HL-60 (cell line): ENCODE data around the gene ANO7.

Source experiments
- DNase-seq, 2 experiments: peaks; one replicate each; pipeline ENCODE4 v3.0.0-alpha.2; 2010 to 2020; ENCODE audit warnings: low read depth in 1 of 2, low spot score in 1 of 2
- H3K27ac ChIP-seq: fragments of 250-450 bp; sonication (Bioruptor Pico); replicated peaks from 2 replicates; pipeline ENCODE4 v1.5.1; 2020; ENCODE audit warnings: mild to moderate bottlenecking, moderate library complexity
- H3K27me3 ChIP-seq: fragments of 250-450 bp; sonication (Bioruptor Pico); 2 replicates; pipeline ENCODE4 v1.5.1; 2021; ENCODE audit warnings: mild to moderate bottlenecking, moderate library complexity; ENCODE audit not compliant: insufficient read depth, poor library complexity, severe bottlenecking
- H3K4me3 ChIP-seq: replicated peaks from 2 replicates; pipeline ENCODE4 v1.5.1; 2011; ENCODE audit warnings: mild to moderate bottlenecking, control low read depth, low read length; ENCODE audit not compliant: insufficient read depth
- GABPA ChIP-seq: IDR thresholded peaks from 2 replicates; pipeline ENCODE4 v1.6.1; 2012; ENCODE audit warnings: low read depth
- POLR2AphosphoS5 ChIP-seq: IDR thresholded peaks from 2 replicates; pipeline ENCODE4 v1.6.1; 2012; ENCODE audit warnings: low read depth
- SPI1 ChIP-seq: IDR thresholded peaks from 2 replicates; pipeline ENCODE4 v1.6.1; 2012; ENCODE audit warnings: low read depth, mild to moderate bottlenecking, borderline replicate concordance
- TF ChIP-seq, protein P1 (sequence below): IDR thresholded peaks from 2 replicates; pipeline ENCODE4 v1.6.1; 2012; ENCODE audit warnings: low read depth; ENCODE audit not compliant: insufficient replicate concordance
- TF ChIP-seq, protein P2 (sequence below): IDR thresholded peaks from one replicate; pipeline ENCODE4 v1.5.1; 2011; ENCODE audit warnings: low read length, control low read depth, inconsistent platforms; ENCODE audit not compliant: insufficient read depth

ANO7 gene

DNA sequence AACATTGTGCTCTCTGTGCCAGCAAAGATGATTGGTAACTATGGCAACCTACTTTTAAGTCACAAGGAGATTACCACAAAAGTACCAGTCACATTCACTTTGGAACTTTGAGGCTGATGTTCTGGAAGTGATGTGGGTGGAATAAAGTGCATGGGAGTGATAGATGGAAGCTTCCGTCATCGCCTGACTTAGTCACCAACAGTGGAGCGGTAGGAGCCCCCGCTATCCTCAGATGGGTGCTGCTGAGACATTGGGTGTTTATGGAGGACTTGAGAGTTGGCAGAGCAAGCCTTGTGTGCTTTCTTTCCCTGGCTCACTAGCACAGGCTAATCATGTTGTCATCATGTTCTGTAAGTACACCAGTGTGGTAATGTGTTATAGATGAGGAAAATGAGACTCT is 33.6 kb upstream of the ANO7 start:
- Histone ChIP-seq H3K27me3 (no peaks in the 10 kb centered on the region), H3K27ac (no peak overlapping the region), H3K4me3 (no peak overlapping the region)
- TF ChIP-seq POLR2AphosphoS5 (no peak), SPI1 (no peak), GABPA (no peak)
- TF ChIP-seq, protein P1, sequence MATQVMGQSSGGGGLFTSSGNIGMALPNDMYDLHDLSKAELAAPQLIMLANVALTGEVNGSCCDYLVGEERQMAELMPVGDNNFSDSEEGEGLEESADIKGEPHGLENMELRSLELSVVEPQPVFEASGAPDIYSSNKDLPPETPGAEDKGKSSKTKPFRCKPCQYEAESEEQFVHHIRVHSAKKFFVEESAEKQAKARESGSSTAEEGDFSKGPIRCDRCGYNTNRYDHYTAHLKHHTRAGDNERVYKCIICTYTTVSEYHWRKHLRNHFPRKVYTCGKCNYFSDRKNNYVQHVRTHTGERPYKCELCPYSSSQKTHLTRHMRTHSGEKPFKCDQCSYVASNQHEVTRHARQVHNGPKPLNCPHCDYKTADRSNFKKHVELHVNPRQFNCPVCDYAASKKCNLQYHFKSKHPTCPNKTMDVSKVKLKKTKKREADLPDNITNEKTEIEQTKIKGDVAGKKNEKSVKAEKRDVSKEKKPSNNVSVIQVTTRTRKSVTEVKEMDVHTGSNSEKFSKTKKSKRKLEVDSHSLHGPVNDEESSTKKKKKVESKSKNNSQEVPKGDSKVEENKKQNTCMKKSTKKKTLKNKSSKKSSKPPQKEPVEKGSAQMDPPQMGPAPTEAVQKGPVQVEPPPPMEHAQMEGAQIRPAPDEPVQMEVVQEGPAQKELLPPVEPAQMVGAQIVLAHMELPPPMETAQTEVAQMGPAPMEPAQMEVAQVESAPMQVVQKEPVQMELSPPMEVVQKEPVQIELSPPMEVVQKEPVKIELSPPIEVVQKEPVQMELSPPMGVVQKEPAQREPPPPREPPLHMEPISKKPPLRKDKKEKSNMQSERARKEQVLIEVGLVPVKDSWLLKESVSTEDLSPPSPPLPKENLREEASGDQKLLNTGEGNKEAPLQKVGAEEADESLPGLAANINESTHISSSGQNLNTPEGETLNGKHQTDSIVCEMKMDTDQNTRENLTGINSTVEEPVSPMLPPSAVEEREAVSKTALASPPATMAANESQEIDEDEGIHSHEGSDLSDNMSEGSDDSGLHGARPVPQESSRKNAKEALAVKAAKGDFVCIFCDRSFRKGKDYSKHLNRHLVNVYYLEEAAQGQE: no peak
- TF ChIP-seq, protein P2, sequence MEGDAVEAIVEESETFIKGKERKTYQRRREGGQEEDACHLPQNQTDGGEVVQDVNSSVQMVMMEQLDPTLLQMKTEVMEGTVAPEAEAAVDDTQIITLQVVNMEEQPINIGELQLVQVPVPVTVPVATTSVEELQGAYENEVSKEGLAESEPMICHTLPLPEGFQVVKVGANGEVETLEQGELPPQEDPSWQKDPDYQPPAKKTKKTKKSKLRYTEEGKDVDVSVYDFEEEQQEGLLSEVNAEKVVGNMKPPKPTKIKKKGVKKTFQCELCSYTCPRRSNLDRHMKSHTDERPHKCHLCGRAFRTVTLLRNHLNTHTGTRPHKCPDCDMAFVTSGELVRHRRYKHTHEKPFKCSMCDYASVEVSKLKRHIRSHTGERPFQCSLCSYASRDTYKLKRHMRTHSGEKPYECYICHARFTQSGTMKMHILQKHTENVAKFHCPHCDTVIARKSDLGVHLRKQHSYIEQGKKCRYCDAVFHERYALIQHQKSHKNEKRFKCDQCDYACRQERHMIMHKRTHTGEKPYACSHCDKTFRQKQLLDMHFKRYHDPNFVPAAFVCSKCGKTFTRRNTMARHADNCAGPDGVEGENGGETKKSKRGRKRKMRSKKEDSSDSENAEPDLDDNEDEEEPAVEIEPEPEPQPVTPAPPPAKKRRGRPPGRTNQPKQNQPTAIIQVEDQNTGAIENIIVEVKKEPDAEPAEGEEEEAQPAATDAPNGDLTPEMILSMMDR: no peak
- no peak for DNase-seq

DNA sequence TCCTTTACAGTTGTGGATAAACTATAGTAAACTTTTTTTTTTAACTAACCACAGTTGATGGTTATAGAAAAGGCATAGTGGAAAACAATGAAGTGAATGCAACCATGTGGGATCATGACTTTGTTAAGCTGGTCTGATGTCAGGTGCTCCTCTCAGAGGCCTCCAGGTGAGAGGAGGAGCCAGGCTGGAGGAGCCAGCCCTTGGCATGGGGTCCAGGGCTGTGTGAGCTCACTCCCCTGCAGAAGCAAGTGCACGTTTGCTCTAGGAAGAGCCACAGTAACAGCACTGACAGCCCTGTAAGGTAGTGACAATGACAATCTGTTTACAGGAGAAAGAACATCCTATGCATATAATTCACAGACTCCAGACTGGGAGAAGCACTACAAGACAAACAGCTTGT is 32.5 kb upstream of the ANO7 start:
- H3K27ac ChIP-seq: no peak overlapping the region
- no peak overlapping the region for H3K4me3 ChIP-seq
- DNase-seq: no peak
- no peaks in the 10 kb centered on the region for H3K27me3 ChIP-seq
- no peak for TF ChIP-seq SPI1
- no peak for TF ChIP-seq POLR2AphosphoS5
- TF ChIP-seq, protein P2: no peak
- TF ChIP-seq, protein P1: no peak
- no peak for TF ChIP-seq GABPA

DNA sequence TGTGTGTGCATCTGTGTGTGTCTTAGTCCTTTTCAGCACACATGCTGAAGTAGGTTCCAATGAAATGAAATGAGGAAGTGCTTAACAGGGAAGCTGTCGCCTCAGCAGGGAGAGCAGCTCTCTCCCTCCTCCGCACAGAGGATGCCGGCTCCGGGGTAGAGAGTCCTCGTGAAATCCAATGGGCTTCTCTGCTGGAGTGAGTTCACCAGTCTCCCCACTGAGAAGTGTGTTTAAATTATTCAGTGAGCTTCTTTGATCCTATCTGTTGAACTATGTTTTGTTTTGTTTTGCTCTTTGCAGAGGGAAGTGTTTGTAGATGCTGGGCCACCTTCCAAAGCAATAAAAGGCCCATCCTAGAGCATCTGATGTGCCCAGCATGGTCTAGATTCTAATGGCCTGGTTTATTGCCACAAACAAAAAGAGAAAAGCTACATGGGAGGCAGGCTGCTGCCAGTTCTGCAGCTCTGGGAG is 31.5 kb upstream of the ANO7 start:
- Histone ChIP-seq H3K27ac (no peak overlapping the region), H3K4me3 (no peak overlapping the region), H3K27me3 (no peaks in the 10 kb centered on the region)
- no peak for TF ChIP-seq POLR2AphosphoS5
- TF ChIP-seq GABPA: no peak
- TF ChIP-seq SPI1: peak; percentile 100
- TF ChIP-seq, protein P2: no peak
- DNase-seq: peak; percentile 28 to 68
